ENCODE results near the gene SEC16A.

Gene SEC16A

DNA sequence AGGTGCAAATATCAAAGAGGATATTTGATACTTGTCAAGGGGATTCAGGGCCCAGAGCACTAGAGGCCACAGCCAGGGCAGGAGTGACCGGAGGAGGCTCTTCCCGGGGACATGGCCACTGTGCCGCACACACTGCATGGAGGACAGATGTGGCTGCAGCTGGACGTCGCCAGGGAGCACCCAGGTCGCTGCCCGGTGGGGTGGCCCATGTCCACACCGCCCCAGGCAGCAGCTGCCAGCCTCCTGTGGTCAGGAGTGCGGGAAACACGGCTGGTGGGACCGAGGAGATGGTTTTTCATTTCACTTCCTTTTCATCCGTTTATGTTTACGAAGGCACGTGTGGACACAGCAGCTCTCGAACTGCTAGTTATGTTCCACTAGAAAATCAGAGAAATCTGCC lies 15.1 kb downstream of the SEC16A start:
- TF ChIP-seq, protein P1, sequence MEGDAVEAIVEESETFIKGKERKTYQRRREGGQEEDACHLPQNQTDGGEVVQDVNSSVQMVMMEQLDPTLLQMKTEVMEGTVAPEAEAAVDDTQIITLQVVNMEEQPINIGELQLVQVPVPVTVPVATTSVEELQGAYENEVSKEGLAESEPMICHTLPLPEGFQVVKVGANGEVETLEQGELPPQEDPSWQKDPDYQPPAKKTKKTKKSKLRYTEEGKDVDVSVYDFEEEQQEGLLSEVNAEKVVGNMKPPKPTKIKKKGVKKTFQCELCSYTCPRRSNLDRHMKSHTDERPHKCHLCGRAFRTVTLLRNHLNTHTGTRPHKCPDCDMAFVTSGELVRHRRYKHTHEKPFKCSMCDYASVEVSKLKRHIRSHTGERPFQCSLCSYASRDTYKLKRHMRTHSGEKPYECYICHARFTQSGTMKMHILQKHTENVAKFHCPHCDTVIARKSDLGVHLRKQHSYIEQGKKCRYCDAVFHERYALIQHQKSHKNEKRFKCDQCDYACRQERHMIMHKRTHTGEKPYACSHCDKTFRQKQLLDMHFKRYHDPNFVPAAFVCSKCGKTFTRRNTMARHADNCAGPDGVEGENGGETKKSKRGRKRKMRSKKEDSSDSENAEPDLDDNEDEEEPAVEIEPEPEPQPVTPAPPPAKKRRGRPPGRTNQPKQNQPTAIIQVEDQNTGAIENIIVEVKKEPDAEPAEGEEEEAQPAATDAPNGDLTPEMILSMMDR (IDR thresholded peaks at IDR 0.05; ENCODE audit: unreplicated experiment in 3 of 3), result no peak
- Mint-ChIP-seq H3K9me3 (no peaks in the 10 kb centered on the region), H3K27me3 (ENCODE audit: low read depth) (no peaks in the 10 kb centered on the region), H3K36me3 (ENCODE audit: low read depth) (peaks cover 52% of the 10 kb centered on the region), H3K4me3 (no peak overlapping the region), H3K27ac (no peak overlapping the region), H3K4me1 (no peaks in the 10 kb centered on the region)

DNA sequence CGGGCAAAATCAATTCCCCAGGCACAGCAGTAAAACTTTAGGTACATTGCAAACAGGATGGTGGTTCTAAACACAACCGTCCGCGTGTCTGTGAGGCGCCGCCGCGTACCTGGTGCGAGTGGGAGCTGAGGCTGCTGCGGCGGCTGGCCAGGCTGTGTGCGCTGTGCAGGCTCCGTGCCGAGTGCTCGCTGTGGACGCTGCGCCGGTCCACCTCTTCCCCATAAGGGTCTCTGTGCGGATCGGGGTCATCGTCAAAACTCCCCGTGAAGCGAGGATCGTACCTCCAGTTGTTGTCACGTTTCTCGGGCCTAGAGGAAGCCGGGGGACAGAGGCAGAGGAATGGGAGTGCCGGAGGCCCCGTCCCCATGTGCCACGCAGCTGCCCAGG lies 16.7 kb downstream of the SEC16A start:
- Mint-ChIP-seq H3K27ac (no peak overlapping the region), H3K9me3 (no peaks in the 10 kb centered on the region), H3K4me1 (no peaks in the 10 kb centered on the region), H3K36me3 (ENCODE audit: low read depth) (peaks cover 58% of the 10 kb centered on the region), H3K4me3 (no peak overlapping the region), H3K27me3 (ENCODE audit: low read depth) (no peaks in the 10 kb centered on the region)
- TF ChIP-seq, protein P1 (IDR thresholded peaks at IDR 0.05; ENCODE audit: unreplicated experiment in 3 of 3), result no peak

DNA sequence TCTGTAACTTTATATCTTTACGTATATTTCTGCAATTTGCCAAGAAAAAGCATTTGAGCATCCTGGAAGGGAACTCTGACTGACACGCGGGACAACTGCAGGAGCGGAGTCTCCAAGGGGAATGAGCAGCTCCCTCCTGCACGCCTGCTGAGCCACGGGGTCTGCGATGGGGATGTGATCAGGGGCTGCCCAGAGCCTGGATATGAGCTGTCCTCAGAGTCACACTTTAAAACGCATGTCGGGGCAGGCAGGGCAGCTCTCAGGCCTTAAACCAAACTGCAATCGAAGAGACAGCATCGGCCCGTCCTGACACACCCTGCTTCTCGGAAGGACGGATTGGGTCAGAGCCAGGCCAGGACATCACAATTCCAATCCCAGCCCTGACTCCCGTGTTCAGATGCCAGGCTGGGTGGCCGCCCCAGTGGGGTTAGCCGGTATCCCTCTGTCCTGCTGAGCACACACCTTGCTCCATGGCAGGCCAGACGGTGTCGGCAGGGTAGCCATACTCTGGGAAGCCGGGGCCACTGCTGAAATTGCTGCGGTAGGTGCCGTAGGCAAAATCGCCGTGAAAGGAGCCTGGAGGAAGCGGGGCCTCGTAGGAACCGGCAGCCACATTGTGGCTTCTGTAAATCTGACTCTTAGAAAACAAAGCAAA lies 17.2 kb downstream of the SEC16A start:
- no peak overlapping the region for H3K4me3 Mint-ChIP-seq
- H3K27me3 Mint-ChIP-seq (ENCODE audit: low read depth), result no peaks in the 10 kb centered on the region
- no peaks in the 10 kb centered on the region for H3K9me3 Mint-ChIP-seq
- H3K27ac Mint-ChIP-seq, result no peak overlapping the region
- TF ChIP-seq, protein P1 (IDR thresholded peaks at IDR 0.05; ENCODE audit: unreplicated experiment in 3 of 3), result no peak
- no peaks in the 10 kb centered on the region for H3K4me1 Mint-ChIP-seq
- peaks cover 57% of the 10 kb centered on the region for H3K36me3 Mint-ChIP-seq (ENCODE audit: low read depth)

DNA sequence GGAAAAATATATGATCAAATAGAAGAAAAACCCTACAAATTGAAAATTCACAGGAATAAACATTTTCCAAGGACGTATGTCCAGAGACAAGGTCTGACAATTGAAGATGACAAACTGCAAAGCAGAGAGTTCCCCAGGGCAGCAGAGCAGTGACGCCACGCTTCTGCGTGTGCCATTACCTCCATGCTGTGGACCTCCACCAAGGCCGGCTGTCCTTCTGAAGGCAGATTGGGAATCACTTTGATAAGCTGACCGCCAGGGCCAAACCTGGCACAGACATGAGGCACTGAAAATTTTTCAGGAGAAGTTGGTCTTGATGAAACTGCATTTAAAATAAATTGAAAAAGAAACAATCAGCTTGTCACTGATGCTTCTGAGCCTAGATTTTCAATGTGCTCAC lies 18.6 kb downstream of the SEC16A start:
- Mint-ChIP-seq H3K4me3 (no peak overlapping the region), H3K27me3 (ENCODE audit: low read depth) (no peaks in the 10 kb centered on the region), H3K36me3 (ENCODE audit: low read depth) (peaks cover 59% of the 10 kb centered on the region), H3K27ac (no peak overlapping the region), H3K4me1 (no peaks in the 10 kb centered on the region), H3K9me3 (no peaks in the 10 kb centered on the region)
- TF ChIP-seq, protein P1 (IDR thresholded peaks at IDR 0.05; ENCODE audit: unreplicated experiment in 3 of 3), result no peak

DNA sequence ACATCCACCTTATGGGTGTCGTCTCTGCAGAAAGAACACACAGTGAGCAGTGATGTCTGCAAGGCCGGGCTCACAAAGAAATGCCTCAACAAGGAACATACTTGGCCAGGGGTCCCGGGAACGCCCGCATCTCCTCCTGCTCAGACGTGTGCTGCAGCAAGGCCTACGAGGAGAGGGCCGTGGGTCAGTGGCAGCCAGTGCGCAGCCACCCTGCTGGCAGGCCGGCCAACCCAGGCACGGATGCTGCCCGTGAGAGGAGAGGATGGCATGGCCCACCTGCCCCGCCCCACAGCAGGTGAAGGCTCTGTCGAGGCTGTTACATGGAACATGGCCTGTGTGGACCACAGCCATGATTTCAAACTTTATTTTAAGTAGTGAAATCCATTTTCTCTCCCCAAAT lies 19.3 kb downstream of the SEC16A start:
- Mint-ChIP-seq H3K27ac (no peak overlapping the region), H3K36me3 (ENCODE audit: low read depth) (peaks cover 66% of the 10 kb centered on the region), H3K4me3 (no peak overlapping the region), H3K4me1 (no peaks in the 10 kb centered on the region), H3K27me3 (ENCODE audit: low read depth) (no peaks in the 10 kb centered on the region), H3K9me3 (no peaks in the 10 kb centered on the region)
- TF ChIP-seq, protein P1 (IDR thresholded peaks at IDR 0.05; ENCODE audit: unreplicated experiment in 3 of 3), result no peak

DNA sequence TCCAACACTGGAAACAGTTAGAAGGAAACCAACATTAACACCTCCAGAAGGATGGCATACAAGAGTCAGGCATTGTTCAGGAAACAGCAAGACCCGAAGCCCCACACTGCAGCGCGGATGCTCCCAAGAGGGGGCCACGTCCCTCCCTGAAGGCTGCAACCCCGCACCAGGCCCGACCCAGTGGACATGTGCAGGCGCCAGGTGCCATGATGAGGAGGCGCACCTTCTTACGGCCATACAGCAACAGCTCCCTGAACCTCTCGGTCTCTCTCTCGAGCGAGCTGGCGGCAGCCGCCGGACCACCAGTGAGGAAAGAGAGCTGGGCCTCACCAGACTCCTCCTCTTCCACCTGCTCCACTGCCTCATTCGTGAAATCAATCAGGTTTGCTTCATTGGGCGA lies 20.2 kb downstream of the SEC16A start:
- Mint-ChIP-seq H3K4me1 (no peaks in the 10 kb centered on the region), H3K27ac (no peak overlapping the region), H3K4me3 (no peak overlapping the region), H3K9me3 (no peaks in the 10 kb centered on the region), H3K27me3 (ENCODE audit: low read depth) (no peaks in the 10 kb centered on the region), H3K36me3 (ENCODE audit: low read depth) (peaks cover 74% of the 10 kb centered on the region)
- TF ChIP-seq, protein P1 (IDR thresholded peaks at IDR 0.05; ENCODE audit: unreplicated experiment in 3 of 3), result no peak

All from nephron (organoid).